HG03139 (cell line): ENCODE data around the gene PUM2.
"Not testable (repeated sequence)": the region's sequence is repeated elsewhere in the genome, so short reads cannot be mapped to it uniquely, and the experiment has no call there.

Experiments used
- ATAC-seq: cut with Tn5 transposase; IDR thresholded peaks from one replicate; pipeline ENCODE4 v1.9.1; 2021; ENCODE audit not compliant: unreplicated experiment

The PUM2 gene

DNA sequence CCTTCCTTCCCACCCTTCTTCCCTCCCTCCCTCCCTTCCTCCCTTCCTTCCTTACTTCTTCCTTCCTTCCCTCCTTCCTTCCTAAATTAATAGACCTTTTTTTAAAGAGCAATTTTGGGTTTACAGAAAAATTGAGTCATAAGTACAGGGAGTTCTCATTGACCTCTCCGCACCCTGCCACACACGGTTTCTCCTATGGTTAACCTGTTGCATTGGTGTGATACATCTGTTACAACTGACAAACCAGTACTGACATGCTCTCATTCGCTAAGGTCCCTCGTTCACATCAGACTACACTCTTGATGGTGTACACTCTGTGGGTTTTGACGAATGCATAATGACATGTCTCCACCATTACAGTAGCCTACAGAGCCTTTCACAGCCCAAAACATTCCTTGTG, 114.1 kb downstream of the PUM2 start:
- no peak for ATAC-seq

DNA sequence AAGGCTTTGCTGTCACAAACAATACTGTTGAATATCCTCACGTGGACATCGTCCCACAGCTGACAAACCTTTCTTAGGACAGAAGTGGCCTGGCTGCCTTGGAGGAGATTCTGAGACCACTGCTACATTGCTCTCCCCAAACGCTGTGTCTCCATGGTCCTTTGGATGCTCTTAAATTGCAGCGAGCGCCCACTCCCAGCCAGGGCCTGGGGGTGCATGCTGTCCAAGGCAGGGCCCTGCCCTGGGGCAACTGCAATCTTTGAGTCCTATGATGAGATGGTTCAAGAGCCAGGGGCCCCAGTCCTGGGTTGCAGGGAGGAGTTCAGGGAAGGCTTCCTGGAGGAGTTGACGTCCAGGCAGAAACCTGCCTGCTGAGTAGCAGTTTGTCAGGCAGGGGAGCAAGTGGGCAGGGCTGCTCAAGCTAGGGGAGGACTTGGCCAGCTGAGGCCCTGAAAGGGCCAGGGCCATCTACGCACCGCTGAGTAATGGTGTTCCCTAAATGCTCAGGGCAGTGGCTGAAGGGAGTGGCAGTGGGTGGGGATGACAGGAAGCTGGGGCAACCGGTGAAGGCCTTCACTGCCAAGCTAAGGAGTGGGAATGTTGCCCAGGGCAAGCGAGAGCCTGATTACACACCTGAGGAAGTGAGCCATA, 114.9 kb downstream of the PUM2 start:
- ATAC-seq, result no peak

DNA sequence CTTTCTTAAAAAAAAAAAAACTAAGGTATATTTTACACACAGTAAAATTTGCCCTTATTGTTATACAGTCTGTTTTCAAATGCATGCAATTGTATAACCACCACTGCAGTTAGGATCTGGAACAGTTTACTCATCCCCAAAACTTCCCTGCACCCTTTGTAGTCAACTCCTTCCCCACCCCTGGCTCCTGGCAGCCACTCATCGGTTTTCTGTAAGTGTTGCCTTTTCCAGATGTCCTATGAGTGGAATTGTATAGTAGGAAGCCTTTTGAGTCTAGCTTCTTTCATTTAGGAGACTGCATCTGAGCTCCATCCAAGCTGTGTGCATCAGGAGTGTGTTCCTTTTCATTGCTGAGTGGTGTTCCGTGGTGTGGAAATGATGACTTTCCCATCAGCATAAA, 116.0 kb downstream of the PUM2 start:
- not testable (repeated sequence) for ATAC-seq

DNA sequence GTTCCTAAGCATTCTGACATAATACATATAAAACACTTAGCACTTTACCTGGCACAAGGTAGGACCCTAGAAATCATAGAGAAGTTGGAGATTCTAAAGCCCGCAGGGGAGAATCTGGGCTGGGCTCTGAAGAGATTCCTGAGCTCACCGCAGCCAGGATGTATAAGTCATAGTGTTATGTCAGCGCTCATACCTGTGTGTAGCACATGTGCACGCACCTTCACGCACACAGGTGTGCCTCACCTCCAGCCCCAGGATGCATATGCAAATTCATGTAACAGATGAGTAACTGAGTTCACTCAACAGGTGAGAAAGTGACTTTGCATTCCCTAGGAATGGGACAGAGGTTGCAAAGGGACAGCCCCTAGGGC, 117.8 kb downstream of the PUM2 start:
- no peak for ATAC-seq

DNA sequence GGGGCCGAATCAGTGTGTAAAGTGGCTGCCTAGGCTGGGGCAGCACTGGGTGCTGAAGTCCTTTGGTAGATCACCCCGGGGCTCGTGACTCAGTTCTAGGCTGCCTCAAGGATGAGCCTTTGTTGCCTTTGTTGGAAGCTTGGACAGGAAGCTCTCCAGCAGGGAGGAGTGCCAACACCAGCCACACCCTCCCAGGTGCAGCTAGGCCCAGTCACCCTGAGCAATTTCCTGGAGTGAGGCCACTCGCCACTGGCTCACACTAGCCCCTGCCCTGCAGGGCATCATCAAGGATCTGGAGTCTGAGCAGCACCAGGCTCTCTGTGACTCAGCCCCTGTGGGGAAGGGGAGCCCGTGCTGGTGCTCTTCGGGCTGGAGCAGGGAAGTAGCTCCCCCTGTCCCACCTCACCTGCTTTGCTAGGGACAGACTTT, 119.0 kb downstream of the PUM2 start:
- no peak for ATAC-seq

DNA sequence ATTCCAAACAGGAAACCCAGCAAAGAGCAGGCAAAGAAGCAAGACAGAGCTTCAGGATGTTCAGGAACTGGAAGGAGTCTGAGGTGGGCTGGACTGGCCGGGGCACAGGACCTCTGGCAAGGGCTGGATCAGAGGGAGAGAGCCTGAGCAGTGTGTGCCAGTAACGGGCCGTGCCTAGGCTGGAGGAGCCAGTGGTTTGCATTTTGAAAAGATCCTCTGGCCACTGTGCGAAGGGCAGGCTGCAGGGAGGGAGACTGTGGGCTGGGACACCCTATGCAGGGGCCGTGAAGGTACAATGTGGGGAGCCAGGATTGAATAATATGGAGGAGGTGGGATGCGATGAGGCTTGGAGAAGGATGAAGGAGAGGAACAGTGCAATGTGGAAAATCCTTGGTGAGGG, 119.5 kb downstream of the PUM2 start:
- no peak for ATAC-seq

DNA sequence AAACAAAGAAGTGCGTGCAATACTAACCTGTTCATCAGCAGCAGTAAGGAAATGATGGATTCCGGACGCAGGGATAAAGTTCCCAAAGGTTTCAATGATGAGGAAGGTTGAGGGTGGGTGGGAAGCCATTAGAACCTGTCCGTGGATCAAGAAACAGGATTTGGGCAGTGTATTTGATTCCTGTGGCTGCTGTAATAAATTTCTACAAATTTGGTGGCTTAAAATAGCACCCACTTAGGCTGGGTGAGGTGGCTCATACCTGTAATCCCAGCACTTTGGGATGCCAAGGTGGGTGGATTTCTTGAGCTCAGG, 120.6 kb downstream of the PUM2 start:
- ATAC-seq, result no peak

DNA sequence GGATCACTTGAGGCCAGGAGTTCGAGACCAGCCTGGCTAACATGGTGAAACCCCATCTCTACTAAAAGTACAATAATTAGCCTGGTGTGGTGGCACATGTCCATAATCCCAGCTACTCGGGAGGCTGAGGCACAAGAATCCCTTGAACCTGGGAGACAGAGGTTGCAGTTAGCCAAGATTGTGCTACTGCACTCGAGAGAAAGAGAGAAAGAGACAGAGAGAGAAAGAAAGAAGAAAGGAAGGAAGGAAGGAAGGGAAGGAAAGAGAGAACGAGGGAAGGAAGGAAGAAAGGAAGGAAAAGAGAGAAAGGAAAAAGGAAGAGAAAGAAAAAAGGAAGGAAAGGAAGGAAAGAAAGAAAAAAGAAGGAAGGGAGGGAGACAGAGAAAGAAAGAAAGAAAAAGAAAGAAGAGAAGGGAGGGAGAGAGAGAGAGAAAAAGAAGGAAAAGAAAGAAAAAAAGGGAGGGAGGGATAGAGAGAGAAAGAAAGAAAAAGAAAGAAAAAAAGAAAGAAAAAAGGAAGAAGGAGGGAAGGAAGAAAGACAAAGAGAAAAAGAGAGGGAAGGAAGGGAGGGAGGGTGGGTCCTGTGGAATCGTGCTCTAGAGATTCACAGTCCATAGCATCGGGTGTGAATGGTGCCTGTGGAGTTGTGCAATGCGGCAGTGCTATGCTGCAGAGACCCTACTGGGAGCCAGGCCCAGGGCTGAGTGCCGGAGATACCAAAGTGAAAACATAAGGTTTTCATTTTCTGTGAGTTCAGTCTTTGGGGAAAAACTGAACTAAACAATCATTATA, 121.1 kb downstream of the PUM2 start:
- ATAC-seq, result no peak

DNA sequence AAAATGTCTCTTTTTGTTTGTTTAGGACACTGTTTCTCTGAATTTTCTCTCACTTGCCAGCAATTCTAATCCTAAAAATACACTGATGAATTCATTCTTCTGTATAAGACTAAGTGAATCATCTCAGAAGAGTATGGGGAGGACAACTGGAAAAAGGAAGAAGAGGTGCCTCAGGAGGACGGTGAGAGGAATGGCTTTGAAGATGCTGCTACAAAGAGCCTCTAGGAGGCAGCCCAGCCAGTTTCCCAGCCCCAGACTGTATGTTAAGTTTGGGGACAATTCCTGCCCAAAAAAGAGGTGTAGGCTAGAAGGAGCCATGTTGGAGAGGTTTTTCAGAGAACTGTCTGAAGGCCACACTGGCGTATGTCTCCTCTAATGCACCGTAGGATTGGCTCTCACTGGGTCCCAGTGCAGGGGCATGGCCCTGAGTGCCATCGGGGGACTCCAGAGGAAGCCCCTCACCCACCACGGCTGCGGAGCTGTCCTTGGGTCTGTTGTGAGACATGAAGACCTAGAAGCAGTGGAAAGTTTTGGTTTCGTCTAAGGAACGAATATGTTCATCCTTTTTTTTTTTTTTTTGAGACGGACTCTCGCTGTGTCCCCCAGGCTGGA, 122.6 kb downstream of the PUM2 start:
- no peak for ATAC-seq

DNA sequence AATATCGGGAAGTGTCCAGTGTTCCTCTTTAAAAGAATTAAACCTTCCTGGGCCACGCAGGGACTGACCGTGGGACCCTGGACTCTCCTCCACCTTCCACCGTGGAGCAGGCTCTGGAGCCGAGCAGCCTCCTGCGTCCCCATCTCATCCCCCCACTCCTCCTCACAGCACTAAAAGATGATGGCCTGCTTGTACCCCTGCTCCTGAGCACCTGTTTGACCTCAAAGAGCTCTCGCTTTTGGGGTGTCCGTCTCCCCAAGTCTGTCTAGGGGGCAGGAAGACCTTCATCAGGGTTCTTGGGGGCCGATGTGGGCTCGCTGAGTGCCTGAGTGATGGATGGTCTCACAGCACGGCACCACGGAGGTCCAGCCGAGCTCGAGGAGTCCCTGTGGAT, 124.5 kb downstream of the PUM2 start:
- ATAC-seq, result no peak

DNA sequence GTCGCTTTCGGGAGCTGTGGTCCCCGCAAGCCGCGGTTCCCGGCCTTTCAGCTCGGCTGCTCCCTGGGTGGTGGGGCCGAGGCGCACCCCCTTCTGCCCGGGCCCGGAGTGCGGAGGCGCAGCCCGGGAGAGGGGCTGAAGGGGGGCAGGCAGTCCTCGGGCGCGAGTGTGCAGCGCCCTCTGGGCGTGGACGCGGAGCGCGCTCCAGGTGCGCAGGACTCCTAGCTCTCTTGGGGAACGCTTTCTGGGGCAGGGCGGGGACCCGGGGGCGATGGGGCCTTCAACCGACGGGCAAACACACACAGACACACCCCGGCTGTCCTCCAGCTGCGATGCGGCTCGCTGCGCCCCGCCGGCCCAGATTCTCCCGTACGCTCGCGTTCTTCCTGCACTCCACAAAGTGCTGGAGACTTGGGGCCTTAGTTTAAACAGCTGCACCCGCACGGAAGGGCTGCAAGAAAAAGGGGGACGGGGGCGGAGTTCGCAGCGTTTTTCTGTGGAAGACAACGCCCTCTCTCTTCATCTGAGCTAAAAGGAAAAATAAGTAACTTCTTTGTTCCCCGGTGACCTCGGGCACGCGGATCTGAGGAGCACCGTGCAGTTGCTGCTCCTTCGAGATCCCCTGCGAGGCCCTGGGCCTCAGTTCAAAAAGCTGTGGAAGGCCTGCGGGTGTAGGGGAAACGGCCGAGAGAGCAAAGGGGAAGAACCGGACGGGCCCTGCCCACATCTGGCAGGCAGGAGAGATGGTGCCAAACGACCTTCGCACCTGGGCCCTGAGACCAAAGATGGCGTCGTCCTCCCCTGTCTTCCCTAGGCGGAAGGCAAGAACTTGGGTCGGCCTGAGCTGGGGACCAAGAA, 125.1 kb downstream of the PUM2 start:
- ATAC-seq, result peak; percentile 43

DNA sequence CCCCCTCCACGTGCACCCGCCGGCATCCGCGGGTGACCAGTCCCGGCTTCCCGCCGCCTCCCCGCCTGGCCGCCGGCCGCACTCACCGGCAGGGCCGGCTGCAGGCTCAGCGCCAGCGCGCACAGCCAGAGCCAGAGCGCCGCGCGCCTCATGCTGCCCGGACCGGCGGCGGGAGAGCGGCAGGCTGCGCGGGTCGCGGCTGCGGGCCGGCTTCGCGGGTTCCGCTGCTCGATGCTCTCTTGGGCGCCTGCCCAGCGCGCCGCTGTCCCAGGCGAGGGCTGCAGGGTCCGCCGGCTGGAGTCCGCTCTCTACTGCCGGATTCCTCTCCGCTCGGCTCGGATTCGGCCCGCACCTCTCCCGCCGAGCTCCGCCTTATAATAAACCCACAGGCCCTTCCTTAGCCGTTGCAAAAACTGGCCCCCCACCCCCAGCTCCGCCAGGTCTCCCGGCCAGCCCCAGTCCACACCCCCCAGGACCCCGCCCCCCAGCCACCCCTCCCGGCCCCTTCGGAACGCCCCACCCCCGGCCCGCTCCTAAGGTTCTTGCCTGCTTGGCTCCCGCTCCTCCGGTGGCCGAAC, 125.8 kb downstream of the PUM2 start, which contains the start of gene SDC1:
TSS of gene SDC1 (minus strand) at position 415 of the 578 bp plus-strand sequence. CDS start at position 152, 263 bp downstream.
- peak; percentile 2 for ATAC-seq

DNA sequence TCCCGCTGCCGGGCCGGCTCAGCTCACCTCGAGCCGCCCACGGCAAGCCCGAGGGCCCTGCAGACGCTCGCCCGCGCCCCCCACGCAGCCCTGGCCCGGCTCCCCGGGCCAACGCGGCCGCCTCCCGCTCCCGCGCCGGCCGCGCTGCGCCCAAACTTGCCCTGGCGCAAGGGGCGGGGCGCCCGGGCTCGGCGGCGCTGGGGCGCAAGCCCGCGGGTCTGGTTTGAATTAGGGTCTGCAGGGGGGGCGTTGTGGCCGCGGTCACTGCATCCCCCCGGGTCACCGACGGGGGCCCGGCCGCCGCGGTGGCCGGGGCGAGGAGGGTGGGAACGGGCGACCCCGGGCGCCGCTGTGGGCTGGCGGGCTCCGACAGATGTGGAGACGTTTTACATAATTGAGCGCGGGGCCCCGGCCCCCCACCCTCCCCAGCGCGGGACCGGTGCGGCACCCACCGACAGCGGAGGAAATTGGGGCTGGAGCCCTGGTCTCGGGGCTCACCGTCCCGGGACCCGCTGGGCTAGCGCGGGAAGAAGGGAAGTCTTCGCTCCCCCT, 126.4 kb downstream of the PUM2 start:
- ATAC-seq, result no peak

DNA sequence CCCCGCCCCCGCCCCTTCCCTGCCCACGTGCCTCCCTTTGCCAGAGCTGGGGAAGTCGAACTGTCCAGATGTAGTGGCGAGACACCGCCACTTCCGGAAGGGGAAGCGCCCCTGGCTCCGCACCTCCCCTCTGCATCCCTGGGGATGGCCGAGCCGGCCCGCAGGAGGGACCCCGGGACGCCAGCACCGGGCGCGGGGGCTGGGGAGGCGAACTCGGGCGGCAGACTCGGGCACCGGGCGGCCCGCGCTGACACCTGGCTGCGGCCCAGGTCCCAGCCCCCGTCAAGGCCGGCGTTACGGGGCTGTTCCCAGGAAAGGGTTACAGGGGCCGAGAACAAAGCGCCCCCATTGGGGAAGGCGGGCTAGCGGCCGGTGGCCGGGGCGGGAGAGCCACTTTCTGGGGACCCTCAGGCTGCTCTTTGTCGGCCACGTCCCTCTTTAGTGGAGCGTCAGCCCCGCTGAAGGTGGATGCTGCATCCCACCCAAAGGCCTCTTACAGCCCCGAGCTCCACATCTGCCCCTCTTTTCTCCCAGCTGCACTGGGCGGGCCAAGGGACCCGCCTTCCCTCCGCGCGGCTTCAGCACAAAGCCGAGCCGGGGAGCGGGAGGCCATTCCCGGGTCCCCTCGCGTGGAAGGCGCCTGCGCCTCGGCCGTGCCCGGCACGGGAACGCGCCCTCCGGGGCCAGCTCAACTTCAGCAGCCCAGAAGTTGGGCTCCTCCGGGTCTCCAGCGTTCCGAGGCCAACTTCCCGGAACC, 127.1 kb downstream of the PUM2 start:
- no peak for ATAC-seq

DNA sequence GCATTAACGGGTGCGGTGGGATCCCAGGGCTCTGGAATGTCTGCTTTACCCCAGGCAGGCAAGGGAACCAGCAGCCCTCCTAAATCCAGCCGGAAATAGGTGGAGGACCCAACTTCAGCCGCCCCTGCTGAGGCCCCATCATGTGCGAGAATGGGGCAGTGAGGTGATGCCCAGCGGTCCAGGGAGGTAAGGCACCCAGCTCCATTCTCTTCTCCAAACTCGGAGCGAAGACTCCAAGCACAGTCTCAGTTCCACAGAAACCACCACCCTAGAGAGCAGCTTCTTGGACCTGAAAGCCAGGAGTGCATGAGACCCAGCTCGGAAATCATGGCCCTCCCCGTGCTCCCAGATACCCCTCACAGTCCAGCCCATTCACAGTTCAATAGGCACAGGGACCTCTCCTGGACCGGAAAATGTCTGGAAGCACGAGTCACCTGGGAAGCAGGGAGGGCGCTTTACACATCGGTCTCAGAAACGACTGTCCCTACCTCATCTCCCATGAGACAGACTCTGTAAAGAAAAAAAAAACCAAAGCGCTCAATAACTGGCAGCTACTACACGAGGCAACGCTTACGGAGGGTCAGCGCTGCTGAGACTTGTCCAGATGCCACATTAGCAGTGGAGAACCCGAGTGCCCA, 127.8 kb downstream of the PUM2 start:
- ATAC-seq, result no peak

DNA sequence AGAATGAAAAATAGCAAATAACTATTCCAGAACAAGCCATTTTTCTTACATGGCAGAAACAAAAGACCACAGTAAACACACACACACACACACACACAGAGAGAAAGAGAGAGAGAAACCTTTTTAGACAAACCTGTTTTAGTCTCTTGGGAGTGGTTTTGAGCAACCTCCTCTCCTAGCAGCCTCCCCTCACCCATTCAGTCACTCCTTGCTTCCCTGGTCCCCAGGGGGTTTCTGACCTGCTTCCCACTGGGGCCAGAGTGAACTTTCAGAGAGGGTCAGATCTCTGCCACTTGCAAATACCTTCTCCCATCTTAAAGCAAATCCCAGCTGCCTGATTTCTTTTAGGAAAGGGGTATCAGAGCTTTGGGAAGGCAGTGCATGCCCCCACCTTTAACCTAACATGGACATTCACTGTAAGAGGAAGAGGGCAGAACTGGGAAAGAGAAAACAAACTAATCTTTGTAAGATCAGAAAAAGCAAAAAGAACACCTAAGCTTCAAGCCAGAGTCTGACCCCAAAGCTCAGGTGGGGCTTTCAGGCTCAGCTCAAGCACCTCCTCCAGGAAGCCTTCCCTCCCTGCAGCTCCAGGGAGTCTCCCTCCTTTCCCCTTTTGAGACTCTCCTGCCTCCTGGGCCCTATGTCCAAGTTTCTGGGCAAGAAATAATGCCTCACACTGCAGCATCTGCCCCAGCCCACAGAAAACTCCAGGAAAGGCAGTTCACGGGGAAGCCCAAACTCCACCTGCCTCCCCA, 128.5 kb downstream of the PUM2 start:
- no peak for ATAC-seq

DNA sequence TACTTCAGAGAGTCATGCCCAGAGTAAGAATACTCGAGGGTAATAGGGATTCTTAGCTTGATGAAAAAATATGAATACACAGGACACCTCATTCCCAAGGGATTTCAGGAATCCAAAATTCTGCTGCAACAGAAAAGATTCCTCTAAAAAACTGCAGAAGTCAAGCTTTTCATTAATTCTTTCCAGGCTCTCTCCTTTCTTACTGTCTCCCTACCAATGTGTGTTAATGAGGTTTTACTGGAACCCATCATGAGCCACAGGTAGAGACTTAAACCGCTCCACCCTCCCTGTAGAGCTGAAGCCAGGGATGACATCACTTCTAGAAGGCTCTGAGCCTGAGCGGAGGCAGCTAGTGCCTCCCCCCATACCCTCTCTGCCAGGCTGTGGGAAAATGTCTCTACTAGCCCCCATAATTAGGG, 129.1 kb downstream of the PUM2 start:
- ATAC-seq, result no peak

DNA sequence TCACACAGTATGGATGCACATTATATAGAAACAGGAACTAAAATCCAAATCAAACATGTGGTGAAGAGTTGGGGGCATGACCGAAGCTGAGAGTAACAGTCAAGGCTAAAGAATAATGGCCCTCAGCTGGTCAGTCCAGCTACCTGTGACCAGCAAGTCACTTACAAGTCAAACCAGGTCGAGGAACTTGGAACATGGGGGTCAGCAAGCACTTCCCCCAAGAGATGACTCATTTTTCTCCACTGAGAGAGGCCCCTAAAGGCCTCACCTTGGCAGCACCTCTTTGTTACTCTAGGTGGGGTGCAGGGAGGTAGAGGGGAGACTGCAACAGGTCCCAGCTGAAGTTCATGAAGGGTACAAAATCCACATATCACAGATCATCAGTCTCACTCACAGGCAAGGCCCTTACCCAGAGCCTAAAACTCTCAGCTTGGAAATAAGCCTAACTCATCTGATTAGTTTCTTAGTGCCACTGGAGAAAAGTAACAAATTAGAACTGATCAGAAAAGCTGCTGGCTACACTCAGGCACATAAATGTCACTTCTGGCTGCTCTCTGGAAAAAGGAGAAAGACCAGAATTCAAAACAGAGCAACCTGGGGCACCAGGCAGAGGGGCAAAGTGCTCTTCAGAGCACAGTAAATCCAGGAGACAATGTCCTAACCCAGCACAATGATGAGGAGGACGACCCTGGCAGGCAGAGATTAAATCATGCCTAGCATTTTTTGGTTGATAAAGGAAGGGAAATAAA, 129.7 kb downstream of the PUM2 start:
- no peak for ATAC-seq
